HFF-Myc (cell line): ENCODE data around the gene KHSRP.

ENCODE experiments used
- DNase-seq: peaks from one replicate; pipeline ENCODE4 v3.0.0-alpha.2; 2011; ENCODE audit warnings: low read depth; ENCODE audit errors: extremely low read depth
- H3K4me3 ChIP-seq: replicated peaks from 2 replicates; pipeline ENCODE4 v1.5.1; 2011; ENCODE audit warnings: low read depth, mild to moderate bottlenecking, control low read depth, low read length
- CTCF ChIP-seq: IDR thresholded peaks from 2 replicates; pipeline ENCODE4 v1.5.1; 2012; ENCODE audit warnings: mild to moderate bottlenecking, low read depth, low read length, control low read depth; ENCODE audit errors: missing control alignments

The KHSRP gene

GRCh38 chr19:6424195-6424938, at the start of gene KHSRP:
Gene KHSRP (minus strand): TSS chr19:6424811. CDS start chr19:6424701, 110 bp downstream.
- no peak for DNase-seq
- no peak for TF ChIP-seq CTCF
- peak within 1 kb of the TSS; percentile 97 for H3K4me3 ChIP-seq

- DNase-seq, result no peak
- no peak overlapping the region for H3K4me3 ChIP-seq
- no peak for TF ChIP-seq CTCF
Observed at GRCh38 chr19:6473647-6474046, 49.0 kb upstream of the KHSRP start.

- no peak overlapping the region for H3K4me3 ChIP-seq
- no peak for DNase-seq
Observed at GRCh38 chr19:6472713-6473112, 48.1 kb upstream of the KHSRP start.

GRCh38 chr19:6471076-6471475, 46.5 kb upstream of the KHSRP start:
- no peak for TF ChIP-seq CTCF
- no peak for DNase-seq
- no peak overlapping the region for H3K4me3 ChIP-seq

More at GRCh38 chr19:6472713-6473112, 48.1 kb upstream of the KHSRP start:
- TF ChIP-seq CTCF, result no peak

- TF ChIP-seq CTCF, result no peak
- DNase-seq, result no peak
- H3K4me3 ChIP-seq, result no peak overlapping the region
Observed at GRCh38 chr19:6470173-6470572, 45.6 kb upstream of the KHSRP start.

GRCh38 chr19:6467384-6467783, 42.8 kb upstream of the KHSRP start:
- no peak for DNase-seq
- no peak overlapping the region for H3K4me3 ChIP-seq
- no peak for TF ChIP-seq CTCF
